SK-N-MC (cell line): ENCODE results near the gene RGL2.

Experiments used
- EZH2 ChIP-seq: fragments of 200-600 bp; sonication (generic); IDR thresholded peaks from one replicate; pipeline ENCODE4 v1.6.1; 2017; ENCODE audit warnings: antibody characterized with exemption
- FOXP2 ChIP-seq: optimal IDR thresholded peaks from 2 replicates; pipeline ENCODE3; 2011; ENCODE audit warnings: mild to moderate bottlenecking, moderate library complexity; ENCODE audit not compliant: insufficient read depth; ENCODE audit errors: extremely low read length, control extremely low read depth
- POLR2AphosphoS5 ChIP-seq: IDR thresholded peaks from 2 replicates; pipeline ENCODE4 v1.6.1; 2012; ENCODE audit warnings: mild to moderate bottlenecking, low read depth, low read length, borderline replicate concordance

DNA sequence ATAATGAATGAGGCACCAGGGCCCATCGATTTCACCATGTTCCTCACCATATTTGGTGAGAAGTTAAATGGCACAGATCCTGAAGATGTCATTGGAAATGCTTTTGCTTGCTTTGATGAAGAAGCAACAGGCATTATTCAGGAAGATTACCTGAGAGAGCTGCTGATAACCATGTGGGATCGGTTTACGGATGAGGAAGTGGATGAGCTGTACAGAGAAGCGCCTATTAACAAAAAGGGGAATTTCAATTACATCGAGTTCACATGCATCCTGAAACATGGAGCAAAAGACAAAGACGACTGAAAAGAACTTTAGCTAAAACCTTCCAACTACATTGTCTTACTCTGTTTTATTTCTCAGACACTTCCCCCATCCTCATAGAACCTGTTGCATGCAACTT, 40.5 kb upstream of the RGL2 start:
- TF ChIP-seq EZH2 (no peak), FOXP2 (no peak), POLR2AphosphoS5 (no peak)
